NT2/D1 (cell line): Measurements from ENCODE around the gene SYS1.

Experiments used
- SUZ12 ChIP-seq: IDR thresholded peaks from 2 replicates; pipeline ENCODE4 v1.6.1; 2011; ENCODE audit not compliant: insufficient read length, insufficient read depth; ENCODE audit errors: extremely low read depth
- YY1 ChIP-seq: IDR thresholded peaks from 2 replicates; pipeline ENCODE4 v1.6.1; 2011; ENCODE audit not compliant: insufficient read length, insufficient read depth

- TF ChIP-seq SUZ12 (no peak), YY1 (no peak)
Measured at GRCh38 chr20:45387274-45387673, 24.3 kb downstream of the SYS1 start.
